ENCODE data around the gene FST. TPM values are rescaled to one million over a fixed set of nuclear protein-coding genes. Genes with fewer than 3 reads are reported as not detected.

Gene FST
- polyA plus RNA-seq, 1 of the 3 experiments (the other 2 are of a cell fraction), result 157 TPM

- no peak for TF ChIP-seq PBX3 (IDR thresholded peaks at IDR 0.05)
- TF ChIP-seq USF1 (IDR thresholded peaks at IDR 0.05; ENCODE audit: borderline replicate concordance, low read depth), result no peak
- no peak for TF ChIP-seq REST (IDR thresholded peaks at IDR 0.05; ENCODE audit: low read depth, low read length)
- TF ChIP-seq FOSL2 (IDR thresholded peaks at IDR 0.05; ENCODE audit: borderline replicate concordance, low read depth), result peak; percentile 26; the same call in 1 of the 2 replicates
- TF ChIP-seq CTCF (IDR thresholded peaks at IDR 0.05), result no peak
- no peak for TF ChIP-seq MEF2A (IDR thresholded peaks at IDR 0.05; ENCODE audit: borderline replicate concordance, low read depth)
- no peak for TF ChIP-seq SIN3A (IDR thresholded peaks at IDR 0.05; ENCODE audit: borderline replicate concordance, low read depth, low read length)
- TF ChIP-seq IRF3 (IDR thresholded peaks at IDR 0.05; ENCODE audit: low read depth, low read length), result no peak
- TF ChIP-seq TCF12 (IDR thresholded peaks at IDR 0.05), result peak; percentile 82
- no peak for TF ChIP-seq FOXM1 (IDR thresholded peaks at IDR 0.05; ENCODE audit: low read depth)
- no peak for TF ChIP-seq GATA2 (CRISPR knock-in tag; IDR thresholded peaks at IDR 0.05)
- no peak for TF ChIP-seq RCOR1 (IDR thresholded peaks at IDR 0.05; ENCODE audit: low read length)
- no peak for TF ChIP-seq TAF1 (IDR thresholded peaks at IDR 0.05; ENCODE audit: borderline replicate concordance, low read depth, low read length)
- TF ChIP-seq GABPA (IDR thresholded peaks at IDR 0.05; ENCODE audit: low read depth), result no peak
Measured at GRCh38 chr5:53431665-53432064, 48.8 kb upstream of the FST start (continued).
